B cell (primary cell): ENCODE data around the gene RNF11. TPM values are rescaled to one million over a fixed set of nuclear protein-coding genes. Genes with fewer than 3 reads are reported as not detected.

Experiments
- ATAC-seq: fragments of 200-7000 bp; cut with Tn5 transposase; one replicate; pipeline ENCODE4 v1.10.0; 2021; ENCODE audit warnings: low read depth, mild to moderate bottlenecking, moderate number of reproducible peaks, moderate library complexity
- CTCF ChIA-PET: fragments of 350-600 bp; sonication (Branson Sonifier 250); formaldehyde crosslinking; loops from one replicate; lab custom pipeline; 2021; ENCODE audit warnings: antibody characterized with exemption, inconsistent platforms; lab: Charles Lee
- POLR2A ChIA-PET: fragments of 350-600 bp; sonication (Branson Sonifier 250); formaldehyde crosslinking; loops from one replicate; lab custom pipeline; 2021; ENCODE audit warnings: antibody characterized with exemption; lab: Charles Lee
- DNase-seq: peaks from one replicate; pipeline ENCODE4 v3.0.0; 2013
- H2AFZ ChIP-seq: 2 replicates; pipeline ENCODE4 v1.6.1; 2012; ENCODE audit warnings: mild to moderate bottlenecking, low read depth, low read length; ENCODE audit not compliant: insufficient read depth, poor library complexity, severe bottlenecking
- H3K27ac ChIP-seq, 2 donors: 1 replicate in 1 of 2; 2 replicates in 1 of 2; pipeline ENCODE4 v1.5.1; 2012 to 2013; ENCODE audit warnings: low read length in 2 of 2, mild to moderate bottlenecking in 2 of 2, moderate library complexity in 1 of 2
- H3K27me3 ChIP-seq, 4 experiments: fragments of 200-600 bp in 1 of 4; sonication (generic) in 1 of 4; replicated peaks in 1 of 4; 1 replicate in 2 of 4; 2 replicates in 2 of 4; pipeline versions ENCODE4 v1.6.1 to v1.7.0; 2013 to 2016; ENCODE audit warnings: low read length in 3 of 4, mild to moderate bottlenecking in 2 of 4, mixed read lengths in 1 of 4, moderate library complexity in 1 of 4; ENCODE audit not compliant: insufficient read depth in 4 of 4, control insufficient read depth in 3 of 4; ENCODE audit errors: control extremely low read depth in 1 of 4
- H3K36me3 ChIP-seq, 2 experiments: replicated peaks in 1 of 2; 1 replicate in 1 of 2; 2 replicates in 1 of 2; pipeline versions ENCODE4 v1.6.1 to v1.7.1; 2013; ENCODE audit warnings: low read length in 1 of 2; ENCODE audit not compliant: insufficient read depth in 2 of 2, control insufficient read depth in 1 of 2; ENCODE audit errors: control extremely low read depth in 1 of 2, extremely low read depth in 1 of 2
- H3K4me1 ChIP-seq, 2 donors: fragments of 200-600 bp in 1 of 2; sonication (generic) in 1 of 2; 1 replicate in 1 of 2; 2 replicates in 1 of 2; pipeline versions ENCODE4 v1.5.1 to v1.6.1; 2013 to 2017; ENCODE audit warnings: low read length in 2 of 2; ENCODE audit not compliant: control insufficient read depth in 2 of 2, insufficient read depth in 2 of 2
- H3K4me2 ChIP-seq: replicated peaks from 2 replicates; pipeline ENCODE3; 2012; ENCODE audit warnings: mild to moderate bottlenecking, low read depth, low read length; ENCODE audit not compliant: poor library complexity, severe bottlenecking
- H3K4me3 ChIP-seq, 5 experiments: fragments of 200-600 bp in 1 of 5; sonication (generic) in 1 of 5; 1 replicate in 3 of 5; 2 replicates in 2 of 5; pipeline versions ENCODE4 v1.5.1 to v1.7.0; 2011 to 2016; ENCODE audit warnings: low read length in 4 of 5, mild to moderate bottlenecking in 4 of 5, low read depth in 2 of 5, control low read depth in 1 of 5, moderate library complexity in 1 of 5; ENCODE audit not compliant: insufficient read depth in 1 of 5; ENCODE audit errors: control extremely low read depth in 1 of 5, extremely low read depth in 1 of 5
- H3K79me2 ChIP-seq: fragments of 200-600 bp; sonication (generic); one replicate; pipeline ENCODE4 v1.6.0; 2016; ENCODE audit warnings: low read length; ENCODE audit not compliant: control insufficient read depth, insufficient read depth
- H3K9ac ChIP-seq: fragments of 200-600 bp; sonication (generic); 2 replicates; pipeline ENCODE4 v1.6.1; 2017; ENCODE audit warnings: mild to moderate bottlenecking, low read length, moderate library complexity
- H3K9me3 ChIP-seq, 3 donors: one replicate each; pipeline versions ENCODE4 v1.6.1 to v1.7.1; 2013; ENCODE audit warnings: low read length in 2 of 3; ENCODE audit not compliant: control insufficient read depth in 2 of 3, insufficient read depth in 1 of 3; ENCODE audit errors: control extremely low read depth in 1 of 3
- H4K20me1 ChIP-seq: 2 replicates; pipeline ENCODE4 v1.6.0; 2012; ENCODE audit warnings: mild to moderate bottlenecking, low read length; ENCODE audit not compliant: insufficient read depth, control insufficient read depth, poor library complexity, severe bottlenecking
- H3K27ac Mint-ChIP-seq: one replicate; pipeline ENCODE4 v1.8.0; 2021; ENCODE audit warnings: mixed read lengths
- H3K27me3 Mint-ChIP-seq: one replicate; pipeline ENCODE4 v1.8.0; 2021; ENCODE audit warnings: mixed read lengths
- H3K4me1 Mint-ChIP-seq: one replicate; pipeline ENCODE4 v1.8.0; 2021; ENCODE audit warnings: mixed read lengths
- H3K4me3 Mint-ChIP-seq: one replicate; pipeline ENCODE4 v1.8.0; 2021; ENCODE audit warnings: mixed read lengths
- H3K9me3 Mint-ChIP-seq: one replicate; pipeline ENCODE4 v1.8.0; 2022; ENCODE audit warnings: mixed read lengths; ENCODE audit not compliant: insufficient read depth
- EZH2 ChIP-seq: IDR thresholded peaks from 2 replicates; pipeline ENCODE4 v1.6.1; 2012; ENCODE audit warnings: borderline replicate concordance, low read depth, mild to moderate bottlenecking, moderate library complexity, low read length; ENCODE audit not compliant: insufficient read depth, poor library complexity, severe bottlenecking
- WGBS: methylation state at CpG from one replicate; pipeline ENCODE4 v1.1.5; 2013; ENCODE audit warnings: missing lambda C conversion rate; ENCODE audit not compliant: insufficient coverage; 5-methylcytosine and 5-hydroxymethylcytosine counted together
- intact Hi-C: fragments of 100-400 bp; cut with micrococcal nuclease; formaldehyde crosslinking; loops from one replicate; pipeline ENCODE4 v1.10.0; 2022
- polyA plus RNA-seq: library from polyadenylated mRNA; depleted of rRNA; stranded (reverse); fragments of >200 nt; gene quantifications from 2 replicates; pipeline ENCODE4 v1.2.3, GENCODE V29; 2012
- total RNA-seq, 2 donors: library from RNA; stranded (reverse); fragments of 120-200 nt in 1 of 2; gene quantifications; 1 replicate in 1 of 2; 2 replicates in 1 of 2; pipeline versions ENCODE4 v1.2.3 to v1.2.4, GENCODE V29; 2013 to 2022
- TF ChIP-seq, protein P1 (sequence below): fragments of 200-600 bp; IDR thresholded peaks from one replicate; pipeline ENCODE4 v1.8.0; 2022; ENCODE audit warnings: antibody characterized with exemption, mild to moderate bottlenecking

RNF11 gene
- total and polyA plus RNA-seq, 2 donors (not counting 1 experiment from before 2014, with no cell fraction given) = 10.0 to 20.6 TPM

DNA sequence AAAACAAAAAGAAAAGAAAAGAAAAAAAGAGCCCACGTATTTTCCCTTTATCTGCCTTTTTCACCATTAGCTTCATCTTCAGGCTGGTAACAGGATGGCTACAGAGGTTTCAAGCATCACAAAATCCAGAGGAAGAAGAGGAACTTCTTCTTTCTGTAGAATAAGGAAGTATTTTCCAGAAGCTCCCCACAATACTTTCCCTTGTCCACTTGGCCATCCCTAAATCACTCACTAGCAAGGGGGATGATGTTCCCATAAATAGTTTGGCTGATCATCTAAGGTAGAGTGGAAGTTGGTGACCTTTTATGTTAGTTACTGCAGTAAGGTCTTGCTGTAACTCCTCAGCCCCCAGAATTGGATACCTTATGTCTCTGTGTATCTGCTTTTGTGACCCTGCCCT is 45.1 kb upstream of the RNF11 start:
- Histone ChIP-seq H3K36me3 (no peaks in the 10 kb centered on the region), H2AFZ (no peak overlapping the region), H3K9ac (no peak overlapping the region), H3K4me3 (no peak overlapping the region), H3K9me3 (no peaks in the 10 kb centered on the region), H3K79me2 (no peaks in the 10 kb centered on the region), H4K20me1 (no peaks in the 10 kb centered on the region), H3K27ac (no peak overlapping the region), H3K4me1 (no peaks in the 10 kb centered on the region), H3K4me2 (no peak overlapping the region), H3K27me3 (no peaks in the 10 kb centered on the region)
- peaks cover 6% of the 10 kb centered on the region for H3K27me3 Mint-ChIP-seq
- no peak for ATAC-seq
- no peaks in the 10 kb centered on the region for H3K4me1 Mint-ChIP-seq
- no peak for DNase-seq
- ChIA-PET POLR2A (interaction anchor here (0.6 kb wide), 1 partner anchor 37 kb away, joined by 3 read pairs; no protein-coding TSS in a partner anchor), CTCF (interaction anchor here (0.6 to 8.2 kb wide), 21 partner anchors 8 to 1662 kb away, joined by 3 to 225 read pairs (median 4); no protein-coding TSS in a partner anchor)
- no peak overlapping the region for H3K4me3 Mint-ChIP-seq
- no CpG with 5 or more reads among the region's 1 CpG for WGBS
- intact Hi-C loops = no loop called here
- H3K9me3 Mint-ChIP-seq = no peaks in the 10 kb centered on the region
- TF ChIP-seq, protein P1, sequence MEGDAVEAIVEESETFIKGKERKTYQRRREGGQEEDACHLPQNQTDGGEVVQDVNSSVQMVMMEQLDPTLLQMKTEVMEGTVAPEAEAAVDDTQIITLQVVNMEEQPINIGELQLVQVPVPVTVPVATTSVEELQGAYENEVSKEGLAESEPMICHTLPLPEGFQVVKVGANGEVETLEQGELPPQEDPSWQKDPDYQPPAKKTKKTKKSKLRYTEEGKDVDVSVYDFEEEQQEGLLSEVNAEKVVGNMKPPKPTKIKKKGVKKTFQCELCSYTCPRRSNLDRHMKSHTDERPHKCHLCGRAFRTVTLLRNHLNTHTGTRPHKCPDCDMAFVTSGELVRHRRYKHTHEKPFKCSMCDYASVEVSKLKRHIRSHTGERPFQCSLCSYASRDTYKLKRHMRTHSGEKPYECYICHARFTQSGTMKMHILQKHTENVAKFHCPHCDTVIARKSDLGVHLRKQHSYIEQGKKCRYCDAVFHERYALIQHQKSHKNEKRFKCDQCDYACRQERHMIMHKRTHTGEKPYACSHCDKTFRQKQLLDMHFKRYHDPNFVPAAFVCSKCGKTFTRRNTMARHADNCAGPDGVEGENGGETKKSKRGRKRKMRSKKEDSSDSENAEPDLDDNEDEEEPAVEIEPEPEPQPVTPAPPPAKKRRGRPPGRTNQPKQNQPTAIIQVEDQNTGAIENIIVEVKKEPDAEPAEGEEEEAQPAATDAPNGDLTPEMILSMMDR = no peak
- TF ChIP-seq EZH2 = no peak
- no peak overlapping the region for H3K27ac Mint-ChIP-seq

DNA sequence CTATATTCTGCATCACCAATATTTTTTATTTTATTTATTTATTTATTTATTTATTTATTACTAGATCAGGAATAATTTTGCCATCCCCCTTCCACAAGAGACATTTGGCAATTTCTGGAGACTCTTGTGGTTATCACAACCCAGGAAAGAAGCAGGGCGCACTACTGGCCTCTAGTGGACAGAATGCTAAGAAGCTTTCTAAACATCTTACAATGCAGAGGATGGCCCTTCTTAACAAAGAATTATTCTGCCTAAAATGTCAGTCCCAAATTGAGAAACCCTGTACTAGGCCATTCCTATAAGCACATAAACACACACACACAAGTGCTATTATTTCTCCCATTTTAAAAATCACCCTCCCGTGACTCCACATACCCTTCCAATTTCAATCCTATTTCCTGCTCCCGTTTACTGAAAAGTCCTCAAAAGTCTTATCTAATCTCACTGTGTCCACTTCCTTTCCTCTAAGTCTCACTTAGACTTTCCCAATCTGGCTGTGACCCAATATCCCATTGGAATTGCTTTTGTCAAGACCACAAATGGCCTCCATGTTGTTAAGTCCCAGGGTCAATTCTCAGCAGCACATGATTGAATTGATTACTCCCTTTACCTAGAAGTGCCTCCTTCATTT is 43.7 kb upstream of the RNF11 start:
- Mint-ChIP-seq H3K4me1 (no peaks in the 10 kb centered on the region), H3K27ac (no peak overlapping the region), H3K9me3 (no peaks in the 10 kb centered on the region), H3K4me3 (no peak overlapping the region), H3K27me3 (peaks cover 9% of the 10 kb centered on the region)
- Histone ChIP-seq H3K27me3 (no peaks in the 10 kb centered on the region), H4K20me1 (no peaks in the 10 kb centered on the region), H2AFZ (no peak overlapping the region), H3K9me3 (no peaks in the 10 kb centered on the region), H3K4me1 (no peaks in the 10 kb centered on the region), H3K79me2 (no peaks in the 10 kb centered on the region), H3K27ac (no peak overlapping the region), H3K9ac (no peak overlapping the region), H3K36me3 (no peaks in the 10 kb centered on the region), H3K4me2 (no peak overlapping the region), H3K4me3 (no peak overlapping the region)
- TF ChIP-seq EZH2 = no peak
- TF ChIP-seq, protein P1 = peak; percentile 88
- DNase-seq = peak; percentile 63
- ChIA-PET POLR2A (no interaction called here), CTCF (interaction anchor here (0.5 to 8.2 kb wide), 21 partner anchors 10 to 565 kb away, joined by 3 to 225 read pairs (median 4); no protein-coding TSS in a partner anchor)
- intact Hi-C loops = no loop called here
- 44% methylated on average over 3 of the region's 3 CpGs for WGBS
- ATAC-seq = no peak
